HCT116 (cell line): Measurements from ENCODE around the gene RC3H1. TPM values are rescaled to one million over a fixed set of nuclear protein-coding genes. Genes with fewer than 3 reads are reported as not detected.

Experiments used
- ATAC-seq: fragments of 200-7000 bp; cut with Tn5 transposase; 2 replicates; pipeline ENCODE4 v1.9.1; 2020; ENCODE audit warnings: mild to moderate bottlenecking, moderate library complexity
- BruUV-seq: library from RNA; stranded (reverse); fragments of 400-500 nt; replicated peaks from 2 replicates; lab custom pipeline; 2021; lab: Mats Ljungman, UMichigan
- CTCF ChIA-PET: fragments of 300-600 bp; sonication (Branson Sonifier 250); formaldehyde crosslinking; loops from one replicate; lab custom pipeline; 2021; ENCODE audit warnings: antibody characterized with exemption; lab: Charles Lee
- POLR2A ChIA-PET: fragments of 300-600, 350-600 bp; sonication (Branson Sonifier 250); formaldehyde crosslinking; loops from one replicate; lab custom pipeline; 2021; ENCODE audit warnings: antibody characterized with exemption; lab: Charles Lee
- RAD21 ChIA-PET, 2 experiments: fragments of 300-600 bp; sonication (Branson Sonifier 250); formaldehyde crosslinking; loops; one replicate each; lab custom pipeline; 2023; ENCODE audit warnings: low total read pairs in 2 of 2; ENCODE audit not compliant: uncharacterized antibody in 2 of 2, unreplicated experiment in 2 of 2, low non-redundant PET in 1 of 2; lab: Charles Lee
- DNase-seq: peaks from one replicate; pipeline ENCODE4 v3.0.0-alpha.2; 2010; ENCODE audit warnings: low read depth, low spot score
- H2AFZ ChIP-seq: fragments of 200-600 bp; shearing (Covaris generic), sonication (generic); 2 replicates; pipeline ENCODE4 v1.6.1; 2017; ENCODE audit warnings: low read depth, mixed run types, mixed read lengths, antibody characterized with exemption, low read length; ENCODE audit not compliant: poor library complexity, severe bottlenecking
- H3K27ac ChIP-seq: 2 replicates; pipeline ENCODE4 v1.5.1; 2012; ENCODE audit warnings: low read depth, low read length
- H3K27me3 ChIP-seq: fragments of 200-600 bp; sonication (generic); 2 replicates; pipeline ENCODE4 v1.6.1; 2016; ENCODE audit warnings: mixed run types, low read length, mixed read lengths; ENCODE audit not compliant: insufficient read depth
- H3K36me3 ChIP-seq, 2 experiments: fragments of 200-500 bp in 1 of 2; fragments of 200-600 bp in 1 of 2; sonication (Bioruptor generic) in 1 of 2; sonication (generic) in 1 of 2; 2 replicates each; pipeline versions ENCODE4 v1.5.1 to v1.6.1; 2014 to 2016; ENCODE audit warnings: low read length in 2 of 2, inconsistent platforms in 1 of 2, mixed read lengths in 1 of 2, mixed run types in 1 of 2; ENCODE audit not compliant: insufficient read depth in 2 of 2, control insufficient read depth in 1 of 2
- H3K4me1 ChIP-seq, 2 experiments: fragments of 200-600 bp in 1 of 2; sonication (generic) in 1 of 2; 2 replicates each; pipeline versions ENCODE4 v1.5.1 to v1.6.1; 2012 to 2017; ENCODE audit warnings: low read length in 2 of 2, inconsistent platforms in 1 of 2, mild to moderate bottlenecking in 1 of 2, mixed read lengths in 1 of 2, mixed run types in 1 of 2, moderate library complexity in 1 of 2; ENCODE audit not compliant: insufficient read depth in 2 of 2, control insufficient read depth in 1 of 2
- H3K4me2 ChIP-seq: fragments of 200-600 bp; sonication (generic); 2 replicates; pipeline ENCODE4 v1.6.1; 2017; ENCODE audit warnings: mixed run types, low read length, mixed read lengths
- H3K4me3 ChIP-seq, 2 experiments: fragments of 200-600 bp in 1 of 2; sonication (generic) in 1 of 2; replicated peaks in 1 of 2; 2 replicates each; pipeline ENCODE4 v1.5.1; 2011 to 2016; ENCODE audit warnings: low read length in 2 of 2, control low read depth in 1 of 2, low read depth in 1 of 2, mild to moderate bottlenecking in 1 of 2, mixed read lengths in 1 of 2, mixed run types in 1 of 2
- H3K79me2 ChIP-seq: fragments of 200-600 bp; sonication (generic); 2 replicates; pipeline ENCODE4 v1.6.1; 2017; ENCODE audit warnings: mild to moderate bottlenecking, mixed run types, low read length, moderate library complexity, mixed read lengths; ENCODE audit not compliant: insufficient read depth
- H3K9ac ChIP-seq: fragments of 200-600 bp; sonication (generic); 2 replicates; pipeline ENCODE4 v1.6.1; 2016; ENCODE audit warnings: low read length, mixed read lengths
- H3K9me2 ChIP-seq: fragments of 200-600 bp; sonication (generic), shearing (Covaris generic); 2 replicates; pipeline ENCODE4 v1.6.1; 2017; ENCODE audit warnings: mixed run types, mild to moderate bottlenecking, moderate library complexity; ENCODE audit not compliant: insufficient read depth
- H3K9me3 ChIP-seq, 2 experiments: fragments of 200-500 bp in 1 of 2; fragments of 200-600 bp in 1 of 2; sonication (Bioruptor generic) in 1 of 2; sonication (generic) in 1 of 2; 2 replicates each; pipeline ENCODE4 v1.6.1; 2014 to 2017; ENCODE audit warnings: low read length in 2 of 2, mixed read lengths in 2 of 2, inconsistent platforms in 1 of 2, low read depth in 1 of 2, mild to moderate bottlenecking in 1 of 2, mixed run types in 1 of 2, moderate library complexity in 1 of 2; ENCODE audit not compliant: control insufficient read depth in 1 of 2, insufficient read depth in 1 of 2
- H4K20me1 ChIP-seq: fragments of 200-600 bp; sonication (generic), shearing (Covaris generic); 2 replicates; pipeline ENCODE4 v1.6.1; 2017; ENCODE audit warnings: mixed run types, mild to moderate bottlenecking, moderate library complexity; ENCODE audit not compliant: insufficient read depth
- CBX3 ChIP-seq: IDR thresholded peaks from 2 replicates; pipeline ENCODE4 v1.6.1; 2012; ENCODE audit warnings: low read depth
- CTCF ChIP-seq, 3 experiments: fragments of 200-600 bp in 1 of 3; sonication (generic) in 1 of 3; IDR thresholded peaks in 2 of 3; conservative IDR thresholded peaks in 1 of 3; 2 replicates each; pipeline ENCODE4 v1.5.1; 2012 to 2017; ENCODE audit warnings: low read depth in 2 of 3, low read length in 2 of 3, antibody characterized with exemption in 1 of 3, borderline replicate concordance in 1 of 3, control low read depth in 1 of 3, mild to moderate bottlenecking in 1 of 3, mixed read lengths in 1 of 3, mixed run types in 1 of 3, moderate library complexity in 1 of 3; ENCODE audit not compliant: insufficient read depth in 1 of 3
- ELF1 ChIP-seq: IDR thresholded peaks from 2 replicates; pipeline ENCODE4 v1.6.1; 2012; ENCODE audit warnings: low read depth, borderline replicate concordance
- EZH2phosphoT487 ChIP-seq: fragments of 200-600 bp; IDR thresholded peaks from 2 replicates; pipeline ENCODE4 v1.6.1; 2018; ENCODE audit warnings: antibody characterized with exemption, borderline replicate concordance
- FOSL1 ChIP-seq: IDR thresholded peaks from 2 replicates; pipeline ENCODE4 v1.6.1; 2012; ENCODE audit warnings: low read depth
- POLR2A ChIP-seq: IDR thresholded peaks from 2 replicates; pipeline ENCODE4 v1.7.0; 2011; ENCODE audit warnings: borderline replicate concordance; ENCODE audit not compliant: insufficient read depth, insufficient read length; ENCODE audit errors: extremely low read depth
- RAD21 ChIP-seq: IDR thresholded peaks from 2 replicates; pipeline ENCODE4 v1.6.1; 2012; ENCODE audit warnings: low read depth, mild to moderate bottlenecking
- SP1 ChIP-seq: IDR thresholded peaks from 2 replicates; pipeline ENCODE4 v1.6.1; 2012; ENCODE audit warnings: low read depth
- SRF ChIP-seq: IDR thresholded peaks from 2 replicates; pipeline ENCODE4 v1.6.1; 2012; ENCODE audit warnings: low read depth
- TCF7L2 ChIP-seq: IDR thresholded peaks from 2 replicates; pipeline ENCODE4 v1.7.0; 2011; ENCODE audit warnings: borderline replicate concordance, inconsistent platforms; ENCODE audit not compliant: insufficient read depth, insufficient read length; ENCODE audit errors: extremely low read depth
- ZFX ChIP-seq: fragments of 450-650 bp; IDR thresholded peaks from 2 replicates; pipeline ENCODE4 v1.6.1; 2017
- ZNF274 ChIP-seq: fragments of 200-500 bp; sonication (Bioruptor generic); IDR thresholded peaks from 2 replicates; pipeline ENCODE4 v1.6.1; 2014; ENCODE audit warnings: mild to moderate bottlenecking, low read depth, low read length, inconsistent platforms
- intact Hi-C: fragments of 100-400 bp; cut with micrococcal nuclease; formaldehyde crosslinking; loops from 2 replicates; pipeline ENCODE4 v1.10.0; 2022
- total RNA-seq: library from RNA; stranded (reverse); gene quantifications from one replicate; pipeline ENCODE4 v1.2.1, GENCODE V29; 2021; ENCODE audit not compliant: unreplicated experiment
- TF ChIP-seq, protein P1 (sequence below): IDR thresholded peaks from 2 replicates; pipeline ENCODE4 v1.6.1; 2011; ENCODE audit warnings: mild to moderate bottlenecking, low read length, moderate library complexity; ENCODE audit not compliant: insufficient replicate concordance; ENCODE audit errors: extremely low read depth
- TF ChIP-seq, protein P2 (sequence below): IDR thresholded peaks from 2 replicates; pipeline ENCODE4 v1.6.1; 2012
- TF ChIP-seq, protein P3 (sequence below): IDR thresholded peaks from 2 replicates; pipeline ENCODE4 v1.6.1; 2012; ENCODE audit warnings: low read depth

Gene RC3H1
- total RNA-seq, 1 experiment from 2014 or later = 23.6 TPM

- TF ChIP-seq CTCF (IDR thresholded peaks at IDR 0.05 in 2 of 3, conservative IDR thresholded peaks at IDR 0.05 in 1 of 3; ENCODE audit: borderline replicate concordance in 1 of 3, insufficient read depth in 1 of 3, low read depth in 2 of 3, low read length in 2 of 3) (no peak), ZNF274 (no peak), SP1 (no peak)
Measured at GRCh38 chr1:173903827-173904531, 118.2 kb downstream of the RC3H1 start (continued).

GRCh38 chr1:173900992-173901391 lies 121.2 kb downstream of the RC3H1 start:
- RAD21 ChIA-PET = no interaction called here
- no peaks in the 10 kb centered on the region for H3K27me3 ChIP-seq
- no peaks in the 10 kb centered on the region for H3K4me1 ChIP-seq
- no peaks in the 10 kb centered on the region for H3K79me2 ChIP-seq
- H4K20me1 ChIP-seq = no peaks in the 10 kb centered on the region
- no peak overlapping the region for H3K4me3 ChIP-seq
- intact Hi-C loops = no loop called here
- POLR2A ChIA-PET = no interaction called here
- H3K9me2 ChIP-seq = no peaks in the 10 kb centered on the region
- H3K36me3 ChIP-seq = no peaks in the 10 kb centered on the region
- ATAC-seq (no peak), DNase-seq (no peak)
- BruUV-seq = no TSS peak
- no peak overlapping the region for H3K27ac ChIP-seq
- H3K9ac ChIP-seq = no peak overlapping the region
- H3K4me2 ChIP-seq = no peak overlapping the region
- CTCF ChIA-PET = no interaction called here
- H2AFZ ChIP-seq = no peak overlapping the region
- no peaks in the 10 kb centered on the region for H3K9me3 ChIP-seq
- TF ChIP-seq, protein P1, sequence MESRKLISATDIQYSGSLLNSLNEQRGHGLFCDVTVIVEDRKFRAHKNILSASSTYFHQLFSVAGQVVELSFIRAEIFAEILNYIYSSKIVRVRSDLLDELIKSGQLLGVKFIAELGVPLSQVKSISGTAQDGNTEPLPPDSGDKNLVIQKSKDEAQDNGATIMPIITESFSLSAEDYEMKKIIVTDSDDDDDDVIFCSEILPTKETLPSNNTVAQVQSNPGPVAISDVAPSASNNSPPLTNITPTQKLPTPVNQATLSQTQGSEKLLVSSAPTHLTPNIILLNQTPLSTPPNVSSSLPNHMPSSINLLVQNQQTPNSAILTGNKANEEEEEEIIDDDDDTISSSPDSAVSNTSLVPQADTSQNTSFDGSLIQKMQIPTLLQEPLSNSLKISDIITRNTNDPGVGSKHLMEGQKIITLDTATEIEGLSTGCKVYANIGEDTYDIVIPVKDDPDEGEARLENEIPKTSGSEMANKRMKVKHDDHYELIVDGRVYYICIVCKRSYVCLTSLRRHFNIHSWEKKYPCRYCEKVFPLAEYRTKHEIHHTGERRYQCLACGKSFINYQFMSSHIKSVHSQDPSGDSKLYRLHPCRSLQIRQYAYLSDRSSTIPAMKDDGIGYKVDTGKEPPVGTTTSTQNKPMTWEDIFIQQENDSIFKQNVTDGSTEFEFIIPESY = no peak
- TF ChIP-seq SRF = no peak
- TF ChIP-seq, protein P2, sequence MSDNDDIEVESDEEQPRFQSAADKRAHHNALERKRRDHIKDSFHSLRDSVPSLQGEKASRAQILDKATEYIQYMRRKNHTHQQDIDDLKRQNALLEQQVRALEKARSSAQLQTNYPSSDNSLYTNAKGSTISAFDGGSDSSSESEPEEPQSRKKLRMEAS = no peak
- TF ChIP-seq TCF7L2 = no peak
- no peak for TF ChIP-seq FOSL1
- no peak for TF ChIP-seq SP1
- no peak for TF ChIP-seq ELF1
- TF ChIP-seq ZFX = no peak
- TF ChIP-seq, protein P3, sequence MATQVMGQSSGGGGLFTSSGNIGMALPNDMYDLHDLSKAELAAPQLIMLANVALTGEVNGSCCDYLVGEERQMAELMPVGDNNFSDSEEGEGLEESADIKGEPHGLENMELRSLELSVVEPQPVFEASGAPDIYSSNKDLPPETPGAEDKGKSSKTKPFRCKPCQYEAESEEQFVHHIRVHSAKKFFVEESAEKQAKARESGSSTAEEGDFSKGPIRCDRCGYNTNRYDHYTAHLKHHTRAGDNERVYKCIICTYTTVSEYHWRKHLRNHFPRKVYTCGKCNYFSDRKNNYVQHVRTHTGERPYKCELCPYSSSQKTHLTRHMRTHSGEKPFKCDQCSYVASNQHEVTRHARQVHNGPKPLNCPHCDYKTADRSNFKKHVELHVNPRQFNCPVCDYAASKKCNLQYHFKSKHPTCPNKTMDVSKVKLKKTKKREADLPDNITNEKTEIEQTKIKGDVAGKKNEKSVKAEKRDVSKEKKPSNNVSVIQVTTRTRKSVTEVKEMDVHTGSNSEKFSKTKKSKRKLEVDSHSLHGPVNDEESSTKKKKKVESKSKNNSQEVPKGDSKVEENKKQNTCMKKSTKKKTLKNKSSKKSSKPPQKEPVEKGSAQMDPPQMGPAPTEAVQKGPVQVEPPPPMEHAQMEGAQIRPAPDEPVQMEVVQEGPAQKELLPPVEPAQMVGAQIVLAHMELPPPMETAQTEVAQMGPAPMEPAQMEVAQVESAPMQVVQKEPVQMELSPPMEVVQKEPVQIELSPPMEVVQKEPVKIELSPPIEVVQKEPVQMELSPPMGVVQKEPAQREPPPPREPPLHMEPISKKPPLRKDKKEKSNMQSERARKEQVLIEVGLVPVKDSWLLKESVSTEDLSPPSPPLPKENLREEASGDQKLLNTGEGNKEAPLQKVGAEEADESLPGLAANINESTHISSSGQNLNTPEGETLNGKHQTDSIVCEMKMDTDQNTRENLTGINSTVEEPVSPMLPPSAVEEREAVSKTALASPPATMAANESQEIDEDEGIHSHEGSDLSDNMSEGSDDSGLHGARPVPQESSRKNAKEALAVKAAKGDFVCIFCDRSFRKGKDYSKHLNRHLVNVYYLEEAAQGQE = no peak
- TF ChIP-seq CBX3 = no peak
- no peak for TF ChIP-seq ZNF274
- TF ChIP-seq RAD21 = no peak
- no peak for TF ChIP-seq EZH2phosphoT487
- TF ChIP-seq POLR2A = no peak
